GM18519 (cell line): ENCODE measurements around the gene SNX25.
"Not testable (repeated sequence)": the region's sequence is repeated elsewhere in the genome, so short reads cannot be mapped to it uniquely, and the experiment has no call there.

ENCODE experiments used
- ATAC-seq: cut with Tn5 transposase; IDR thresholded peaks from one replicate; pipeline ENCODE4 v1.9.1; 2021; ENCODE audit warnings: mild to moderate bottlenecking, moderate library complexity; ENCODE audit not compliant: unreplicated experiment, low FRiP score

Gene SNX25

GRCh38 chr4:185209031-185209851 lies at the start of gene SNX25:
SNX25 (plus strand) TSS chr4:185209598; CDS start chr4:185209827, 229 bp downstream.
- peak; percentile 58 for ATAC-seq

- peak; percentile 96 for ATAC-seq
Observed at GRCh38 chr4:185165605-185166063, 43.8 kb upstream of the SNX25 start.

GRCh38 chr4:185167234-185167633 lies 42.2 kb upstream of the SNX25 start:
- no peak for ATAC-seq

DNA sequence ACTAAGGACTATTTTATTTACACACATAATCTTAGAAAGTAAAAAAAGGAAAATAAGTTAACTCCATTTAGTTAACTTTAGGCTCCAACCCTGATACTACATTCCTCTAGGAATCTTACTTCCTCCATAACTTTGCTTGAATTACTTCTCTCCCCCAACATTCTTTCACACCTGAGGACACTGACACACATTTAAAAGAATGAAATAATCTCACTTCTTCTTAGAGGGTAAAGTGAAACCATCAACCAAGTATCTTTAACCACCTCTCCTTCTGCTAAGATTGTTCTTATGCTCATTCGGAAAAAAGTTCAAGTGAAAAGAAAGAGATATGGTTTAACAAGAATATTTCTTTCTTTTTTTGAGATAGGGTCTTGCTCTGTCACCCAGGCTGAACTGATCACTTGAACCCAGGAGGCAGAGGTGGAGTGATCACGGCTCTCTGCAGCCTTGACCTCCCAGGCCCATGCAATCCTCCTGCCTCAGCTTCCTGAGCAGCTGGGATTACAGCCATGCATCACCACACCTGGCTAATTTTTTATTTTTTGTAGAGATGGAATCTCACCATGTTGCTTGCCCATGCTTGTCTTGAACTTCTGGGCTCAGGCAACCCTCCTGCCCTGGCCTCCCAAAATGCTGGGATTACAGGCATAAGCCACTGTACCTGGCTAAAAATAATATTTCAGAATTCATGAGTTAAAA lies 37.9 kb upstream of the SNX25 start:
- ATAC-seq: no peak

DNA sequence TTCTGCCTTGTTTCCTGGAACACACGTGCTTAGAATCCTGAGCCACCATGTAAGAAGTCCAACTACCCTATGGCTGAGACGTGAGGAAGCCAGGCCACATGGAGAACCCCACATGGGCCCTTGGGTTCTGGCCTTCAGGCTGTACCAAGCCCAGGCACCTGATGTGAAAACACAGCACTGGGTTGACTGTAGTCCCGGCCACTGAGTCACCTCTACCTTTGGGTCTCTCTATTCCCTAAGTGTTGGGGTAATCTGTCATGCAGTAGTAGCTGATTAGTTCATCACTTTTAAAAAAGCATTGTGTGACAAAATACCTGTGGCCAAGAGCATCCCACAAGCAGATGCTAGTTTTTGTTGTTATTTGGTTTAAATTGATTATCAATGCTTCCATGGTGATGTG lies 29.9 kb upstream of the SNX25 start:
- no peak for ATAC-seq

DNA sequence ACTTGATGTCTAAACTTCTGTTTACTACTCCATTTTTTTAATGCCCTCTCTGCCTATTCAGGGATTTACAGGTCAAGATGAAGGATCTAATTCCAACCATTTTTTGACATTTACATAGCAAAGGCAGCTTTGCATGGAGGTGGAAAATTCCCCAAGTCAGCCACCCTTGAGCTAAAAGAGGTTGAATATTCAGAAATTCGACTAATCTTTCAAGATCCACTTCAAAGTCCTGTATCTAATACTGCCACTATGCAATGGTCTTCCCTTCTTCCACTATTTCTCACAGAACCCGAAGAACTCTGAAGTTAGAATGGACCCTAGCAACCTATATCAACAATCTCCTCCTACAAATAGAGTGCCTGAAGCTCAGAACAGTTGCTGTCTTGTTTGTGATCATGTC lies 27.2 kb upstream of the SNX25 start:
- no peak for ATAC-seq

- ATAC-seq: no peak
Observed at GRCh38 chr4:185183622-185184281, 25.6 kb upstream of the SNX25 start.

- no peak for ATAC-seq
Observed at GRCh38 chr4:185186769-185187168, 22.6 kb upstream of the SNX25 start.

DNA sequence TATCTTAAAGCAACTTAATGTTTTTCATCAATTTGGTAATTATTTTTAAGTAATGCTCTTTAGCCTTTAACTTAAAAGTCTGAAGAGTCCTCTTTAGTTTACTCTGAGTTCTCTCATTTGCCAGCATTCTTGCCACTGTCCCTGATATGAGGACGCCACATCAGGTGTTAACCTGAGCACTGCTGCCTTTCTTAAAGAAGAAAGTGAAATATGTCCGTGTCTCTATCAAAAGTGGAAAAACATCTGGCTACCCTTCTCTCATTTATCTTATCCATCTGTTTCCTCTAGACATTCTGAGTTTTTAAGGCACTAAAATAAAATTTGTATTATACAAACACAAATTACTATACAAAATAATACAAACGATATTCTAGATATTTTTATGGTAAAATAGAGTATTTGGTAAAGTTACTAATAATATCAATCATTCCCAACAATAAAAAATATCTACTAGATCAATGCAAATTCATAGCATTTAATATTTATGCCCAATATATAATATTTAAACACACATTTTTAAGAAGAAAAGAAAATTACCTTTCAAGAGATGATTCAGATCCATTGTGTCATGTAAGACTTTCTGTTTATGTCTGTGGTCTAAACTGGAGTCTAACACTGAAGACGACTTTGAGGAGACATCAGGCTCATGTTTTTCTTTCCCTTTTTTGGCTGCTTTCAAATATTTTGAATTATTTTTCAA lies 19.6 kb upstream of the SNX25 start:
- ATAC-seq: no peak

DNA sequence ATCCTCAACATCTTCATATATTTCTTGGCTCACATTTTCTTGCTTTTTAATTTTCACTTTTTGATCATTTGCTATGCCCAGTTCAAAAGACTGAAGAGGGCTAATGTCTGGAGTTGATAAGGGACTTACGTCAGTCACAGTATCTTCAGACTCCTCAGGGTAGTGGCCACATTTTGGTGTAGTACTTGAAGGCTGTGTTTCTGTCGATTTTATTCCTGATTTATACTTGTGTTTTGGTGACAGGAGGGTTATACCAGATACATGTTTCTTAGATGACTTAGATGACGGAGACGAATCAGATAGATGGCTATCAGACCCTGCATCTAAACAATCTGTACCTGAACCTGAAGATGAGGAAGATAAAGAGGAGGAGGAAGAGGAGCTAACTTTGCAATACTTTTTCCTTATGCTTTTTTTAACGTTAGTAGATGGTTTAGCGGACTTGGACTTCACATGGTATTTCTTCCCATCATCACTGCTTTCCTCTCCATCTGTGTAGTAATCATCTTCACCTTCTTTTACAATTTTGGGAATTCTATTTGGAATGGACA lies 19.0 kb upstream of the SNX25 start:
- ATAC-seq: no peak

- peak; percentile 90 for ATAC-seq
Observed at GRCh38 chr4:185192059-185192458, 17.3 kb upstream of the SNX25 start.

- ATAC-seq: no peak
Observed at GRCh38 chr4:185194924-185195888, 14.2 kb upstream of the SNX25 start.

- ATAC-seq: no peak
Observed at GRCh38 chr4:185196437-185196836, 13.0 kb upstream of the SNX25 start.

DNA sequence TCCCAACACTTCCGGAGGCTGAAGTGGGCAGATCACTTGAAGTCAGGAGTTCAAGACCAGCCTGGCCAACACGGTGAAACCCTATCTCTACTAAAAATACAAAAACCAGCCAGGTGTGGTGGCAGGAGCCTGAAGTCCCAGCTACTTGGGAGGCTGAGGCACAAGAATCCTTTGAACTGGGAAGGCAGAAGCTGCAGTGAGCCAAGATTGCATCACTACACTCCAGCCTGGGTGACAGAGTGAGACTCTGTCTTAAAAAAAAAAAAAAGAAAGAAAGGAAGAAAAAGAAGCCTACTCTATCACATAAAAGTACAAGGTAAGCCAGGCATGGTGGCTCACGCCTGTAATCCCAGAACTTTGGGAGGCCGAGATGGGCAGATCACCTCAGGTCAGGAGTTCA lies 11.2 kb upstream of the SNX25 start:
- ATAC-seq: not testable (repeated sequence)

DNA sequence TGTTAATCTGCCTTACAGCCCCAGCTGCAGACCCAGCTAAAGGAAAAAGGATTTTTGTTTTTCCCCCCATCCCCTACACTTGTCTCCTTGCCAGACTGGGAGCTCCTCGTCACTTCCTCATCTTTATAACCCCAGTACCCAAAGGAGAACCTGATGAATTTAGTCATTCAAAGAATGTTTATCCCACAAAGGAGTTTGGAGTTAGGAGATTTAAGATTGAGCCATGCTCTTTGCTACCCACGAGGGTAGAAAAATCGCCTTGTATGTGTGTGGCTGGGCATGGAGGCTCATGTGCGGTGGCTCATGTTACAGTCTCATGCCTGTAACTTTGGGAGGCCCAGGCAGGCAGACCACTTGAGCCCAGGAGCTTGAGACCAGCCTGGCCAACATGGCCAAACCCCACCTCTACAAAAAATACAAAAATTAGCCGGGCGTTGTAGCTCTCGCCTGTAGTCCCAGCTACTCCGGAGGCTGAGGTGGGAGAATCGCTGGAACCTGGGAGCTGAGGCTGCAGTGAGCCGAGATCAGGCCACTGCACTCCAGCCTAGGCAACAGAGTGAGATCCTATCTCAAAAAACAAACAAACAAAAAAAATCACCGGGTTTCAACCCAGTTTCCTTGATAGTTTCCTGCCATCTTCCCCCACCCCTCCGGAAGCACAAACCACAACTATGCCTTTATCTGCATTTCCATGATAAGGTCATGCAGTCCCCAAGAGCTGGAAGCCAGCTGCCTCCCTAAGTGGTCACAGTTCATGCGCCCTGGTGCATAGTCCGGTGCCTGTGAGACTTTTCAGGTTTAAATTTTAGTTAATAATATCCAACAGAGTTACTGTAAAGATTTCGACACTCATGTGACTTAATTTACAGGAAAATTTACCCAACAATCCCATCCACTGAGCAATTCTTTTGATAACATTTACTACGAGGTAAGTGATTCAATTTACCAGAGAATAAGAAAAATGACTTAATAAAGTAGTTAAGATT lies 7.1 kb upstream of the SNX25 start:
- no peak for ATAC-seq

DNA sequence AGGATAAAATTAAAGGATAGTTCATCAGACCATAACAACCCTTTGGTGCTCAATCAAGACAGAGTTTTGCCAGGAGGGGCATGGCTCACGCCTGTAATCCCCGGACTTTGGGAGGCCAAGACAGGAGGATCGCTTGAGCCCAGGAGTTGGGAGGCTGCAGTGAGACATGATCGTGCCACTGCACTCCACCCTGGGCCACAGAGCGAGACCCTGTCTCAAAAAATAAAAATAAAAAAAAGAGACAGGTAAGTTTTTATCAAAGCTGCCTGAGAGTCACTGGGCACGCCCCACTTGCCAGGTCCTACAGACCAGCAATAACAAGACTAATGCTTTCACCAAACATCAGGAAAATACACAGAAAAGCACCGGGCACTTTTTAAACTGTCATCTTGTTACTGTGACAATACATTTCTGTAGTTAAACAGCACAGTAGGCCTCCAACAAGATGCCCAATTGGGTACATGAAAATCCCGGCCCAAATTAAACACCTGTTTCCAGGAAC lies 6.4 kb upstream of the SNX25 start:
- no peak for ATAC-seq

- ATAC-seq: peak; percentile 70
Observed at GRCh38 chr4:185203486-185204237, 5.7 kb upstream of the SNX25 start, which contains the start of gene CFAP97. CFAP97 (minus strand) TSS chr4:185204000; CDS start chr4:185191196, 12,804 bp downstream.
